HepG2 (cell line): ENCODE measurements around the gene GRAMD1A. TPM values are rescaled to one million over a fixed set of nuclear protein-coding genes. Genes with fewer than 3 reads are reported as not detected.
A peak's percentile ranks its signal among the peaks of the same experiment; 100 is the strongest.

Experiments used
- BCL6 ChIP-seq: IDR thresholded peaks from 2 replicates; pipeline ENCODE4 v1.6.1; 2016; ENCODE audit warnings: missing genetic modification reagents, missing compliant biosample characterization
- CBX1 ChIP-seq: IDR thresholded peaks from one replicate; pipeline ENCODE4 v1.6.1; 2016; ENCODE audit warnings: antibody characterized with exemption, low read depth
- CENPT ChIP-seq: sonication (generic); formaldehyde crosslinking; IDR thresholded peaks from 2 replicates; pipeline ENCODE4 v1.8.0; 2022; ENCODE audit warnings: low read depth, mild to moderate bottlenecking, moderate library complexity, missing genetic modification reagents
- FOXK1 ChIP-seq: sonication (generic); formaldehyde crosslinking; IDR thresholded peaks from 2 replicates; pipeline ENCODE4 v1.4.0; 2020; ENCODE audit warnings: low read depth, missing genetic modification reagents, borderline replicate concordance
- NAIF1 ChIP-seq: sonication (generic); formaldehyde crosslinking; IDR thresholded peaks from 2 replicates; pipeline ENCODE4 v1.5.0; 2020; ENCODE audit warnings: mild to moderate bottlenecking, missing genetic modification reagents, borderline replicate concordance
- PAWR ChIP-seq: sonication (generic); formaldehyde crosslinking; IDR thresholded peaks from 2 replicates; pipeline ENCODE4 v1.4.0; 2020; ENCODE audit warnings: missing genetic modification reagents, mild to moderate bottlenecking, borderline replicate concordance
- PHF20 ChIP-seq: sonication (generic); formaldehyde crosslinking; IDR thresholded peaks from 2 replicates; pipeline ENCODE4 v1.5.0; 2020; ENCODE audit warnings: mild to moderate bottlenecking, missing genetic modification reagents
- SMYD3 ChIP-seq: sonication (generic); formaldehyde crosslinking; IDR thresholded peaks from 2 replicates; pipeline ENCODE4 v1.8.1; 2023; ENCODE audit warnings: mild to moderate bottlenecking, missing genetic modification reagents
- SOX6 ChIP-seq, 2 experiments: fragments of 450-650 bp in 1 of 2; sonication (generic) in 1 of 2; formaldehyde crosslinking in 1 of 2; IDR thresholded peaks; 2 replicates each; pipeline versions ENCODE4 v1.4.0 to v1.6.1; 2017 to 2020; ENCODE audit warnings: antibody characterized with exemption in 1 of 2, mild to moderate bottlenecking in 1 of 2, missing genetic modification reagents in 1 of 2
- TMF1 ChIP-seq: sonication (generic); formaldehyde crosslinking; IDR thresholded peaks from 2 replicates; pipeline ENCODE4 v1.8.1; 2022; ENCODE audit warnings: low read depth, missing genetic modification reagents
- ZBTB20 ChIP-seq: sonication (generic); formaldehyde crosslinking; IDR thresholded peaks from 2 replicates; pipeline ENCODE4 v1.8.1; 2023; ENCODE audit warnings: missing genetic modification reagents, low read depth, mild to moderate bottlenecking, borderline replicate concordance
- ZC3H4 ChIP-seq: sonication (generic); formaldehyde crosslinking; IDR thresholded peaks from 2 replicates; pipeline ENCODE4 v1.4.0; 2020; ENCODE audit warnings: missing genetic modification reagents, borderline replicate concordance
- ZFP36L1 ChIP-seq: sonication (generic); formaldehyde crosslinking; IDR thresholded peaks from 2 replicates; pipeline ENCODE4 v1.8.0; 2022; ENCODE audit warnings: mild to moderate bottlenecking, missing genetic modification reagents, moderate library complexity
- ZIK1 ChIP-seq: sonication (generic); formaldehyde crosslinking; IDR thresholded peaks from 2 replicates; pipeline ENCODE4 v1.5.0; 2020; ENCODE audit warnings: mild to moderate bottlenecking, low read depth, missing genetic modification reagents, borderline replicate concordance
- ZNF180 ChIP-seq: sonication (generic); formaldehyde crosslinking; IDR thresholded peaks from 2 replicates; pipeline ENCODE4 v1.4.0; 2020; ENCODE audit warnings: low read depth, missing genetic modification reagents, borderline replicate concordance
- ZNF747 ChIP-seq: sonication (generic); formaldehyde crosslinking; IDR thresholded peaks from 2 replicates; pipeline ENCODE4 v1.8.1; 2023; ENCODE audit warnings: missing genetic modification reagents, mild to moderate bottlenecking, borderline replicate concordance
- ZNF773 ChIP-seq: sonication (generic); formaldehyde crosslinking; IDR thresholded peaks from 2 replicates; pipeline ENCODE4 v1.4.0; 2020; ENCODE audit warnings: missing genetic modification reagents, borderline replicate concordance
- polyA plus RNA-seq, 8 experiments: library from polyadenylated mRNA; depleted of rRNA in 3 of 8; stranded (reverse) in 7 of 8; unstranded in 1 of 8; fragments of >200 nt; fragmentation: Illumina TruSeq in 4 of 8; extraction: Trizol in 4 of 8; gene quantifications; 2 replicates each; pipeline versions ENCODE4 v1.2.1 to v1.2.3, GENCODE V29; 2011 to 2016; ENCODE audit warnings: low read depth in 4 of 8, missing spikeins in 1 of 8, mixed read lengths in 1 of 8; ENCODE audit not compliant: insufficient read depth in 1 of 8
- total RNA-seq, 5 experiments: library from RNA; depleted of rRNA; stranded (reverse); fragments of >200 nt; fragmentation: Illumina TruSeq; extraction: Trizol; gene quantifications; 2 replicates each; pipeline ENCODE4 v1.2.3, GENCODE V29; 2016; ENCODE audit warnings: low read depth in 1 of 5
- TF ChIP-seq, protein P1 (sequence below): sonication (generic); formaldehyde crosslinking; IDR thresholded peaks from 2 replicates; pipeline ENCODE4 v1.4.0; 2020; ENCODE audit warnings: missing genetic modification reagents, borderline replicate concordance
- TF ChIP-seq, protein P2 (sequence below): sonication (generic); formaldehyde crosslinking; IDR thresholded peaks from 2 replicates; pipeline ENCODE4 v1.4.0; 2020; ENCODE audit warnings: mild to moderate bottlenecking, low read depth, missing genetic modification reagents
- TF ChIP-seq, protein P3 (sequence below): sonication (generic); formaldehyde crosslinking; IDR thresholded peaks from 2 replicates; pipeline ENCODE4 v1.4.0; 2020; ENCODE audit warnings: mild to moderate bottlenecking, missing genetic modification reagents
- TF ChIP-seq, protein P4 (sequence below), 2 experiments: sonication (generic) in 1 of 2; formaldehyde crosslinking in 1 of 2; IDR thresholded peaks; 2 replicates each; pipeline versions ENCODE4 v1.4.0 to v1.6.1; 2016 to 2020; ENCODE audit warnings: borderline replicate concordance in 1 of 2, low read depth in 1 of 2, mild to moderate bottlenecking in 1 of 2, missing genetic modification reagents in 1 of 2

Gene GRAMD1A
- total and polyA plus RNA-seq, 2 of the 13 experiments (the other 11 are each of a cell fraction or from before 2014, with no cell fraction given): 14.7 to 181 TPM

DNA sequence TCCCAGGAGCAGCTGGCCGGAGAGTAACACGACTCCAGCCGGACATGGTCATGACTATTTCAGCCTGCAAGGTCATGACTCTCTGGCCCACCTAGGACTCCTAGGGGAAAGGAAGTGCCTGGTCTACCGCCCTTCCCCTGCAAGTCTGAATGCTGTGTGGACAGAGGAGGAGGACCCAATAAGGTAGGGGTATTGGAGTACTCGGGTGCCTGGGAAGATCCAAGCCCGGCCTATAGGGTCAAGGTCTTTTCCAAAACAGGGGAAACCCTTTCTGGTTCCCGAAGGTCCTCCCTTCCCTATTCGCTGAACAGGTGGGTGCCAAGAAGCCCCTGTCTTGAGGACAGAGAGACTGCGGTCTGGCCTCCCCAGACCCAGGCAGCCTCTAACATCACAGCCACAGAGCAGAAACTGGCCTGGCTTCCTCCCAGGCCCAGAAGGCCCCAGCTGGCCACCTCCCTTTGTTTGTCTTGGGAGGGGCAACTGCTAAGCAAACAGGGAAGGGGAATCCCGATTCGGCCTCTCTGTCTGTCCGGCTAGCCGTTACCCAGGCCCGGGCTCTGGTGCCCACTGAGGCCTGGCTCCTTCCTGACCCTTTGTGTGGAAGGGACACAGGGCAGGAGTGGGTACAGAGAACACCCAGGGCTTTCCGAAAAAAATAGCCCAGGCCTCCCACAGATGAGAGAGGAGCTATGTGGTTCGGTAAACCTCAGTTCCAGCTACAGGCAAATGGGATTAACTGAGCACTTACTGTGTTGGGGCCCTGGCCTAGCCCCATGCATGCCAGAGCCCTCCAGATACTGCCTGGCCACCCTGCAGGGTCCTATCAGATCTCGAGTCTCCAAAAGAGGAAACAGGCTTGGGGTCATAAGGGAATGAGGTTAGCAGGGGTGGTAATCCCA, 5.2 kb upstream of the GRAMD1A start (continued):
- peak; percentile 15; the same call in 1 of the 2 replicates for TF ChIP-seq ZNF747 (CRISPR knock-in tag)
- TF ChIP-seq ZNF773: no peak
- no peak for TF ChIP-seq TMF1 (CRISPR knock-in tag)
- no peak for TF ChIP-seq ZBTB20 (CRISPR knock-in tag)
- TF ChIP-seq BCL6 (CRISPR knock-in tag): peak; percentile 86
- no peak for TF ChIP-seq ZNF180 (CRISPR knock-in tag)
- TF ChIP-seq, protein P1, sequence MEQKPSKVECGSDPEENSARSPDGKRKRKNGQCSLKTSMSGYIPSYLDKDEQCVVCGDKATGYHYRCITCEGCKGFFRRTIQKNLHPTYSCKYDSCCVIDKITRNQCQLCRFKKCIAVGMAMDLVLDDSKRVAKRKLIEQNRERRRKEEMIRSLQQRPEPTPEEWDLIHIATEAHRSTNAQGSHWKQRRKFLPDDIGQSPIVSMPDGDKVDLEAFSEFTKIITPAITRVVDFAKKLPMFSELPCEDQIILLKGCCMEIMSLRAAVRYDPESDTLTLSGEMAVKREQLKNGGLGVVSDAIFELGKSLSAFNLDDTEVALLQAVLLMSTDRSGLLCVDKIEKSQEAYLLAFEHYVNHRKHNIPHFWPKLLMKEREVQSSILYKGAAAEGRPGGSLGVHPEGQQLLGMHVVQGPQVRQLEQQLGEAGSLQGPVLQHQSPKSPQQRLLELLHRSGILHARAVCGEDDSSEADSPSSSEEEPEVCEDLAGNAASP (CRISPR knock-in tag): peak; percentile 85
- no peak for TF ChIP-seq ZIK1 (CRISPR knock-in tag)
- TF ChIP-seq, protein P2, sequence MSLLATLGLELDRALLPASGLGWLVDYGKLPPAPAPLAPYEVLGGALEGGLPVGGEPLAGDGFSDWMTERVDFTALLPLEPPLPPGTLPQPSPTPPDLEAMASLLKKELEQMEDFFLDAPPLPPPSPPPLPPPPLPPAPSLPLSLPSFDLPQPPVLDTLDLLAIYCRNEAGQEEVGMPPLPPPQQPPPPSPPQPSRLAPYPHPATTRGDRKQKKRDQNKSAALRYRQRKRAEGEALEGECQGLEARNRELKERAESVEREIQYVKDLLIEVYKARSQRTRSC: no peak
- no peak for TF ChIP-seq CENPT (CRISPR knock-in tag)
- no peak for TF ChIP-seq PHF20 (CRISPR knock-in tag)
- TF ChIP-seq ZC3H4 (CRISPR knock-in tag): 0 out of 2 replicates have a peak, but pooled peaks have one; percentile 38
- TF ChIP-seq ZFP36L1 (CRISPR knock-in tag): no peak
- no peak for TF ChIP-seq NAIF1 (CRISPR knock-in tag)
- 0 out of 2 replicates have a peak, but pooled peaks have one; percentile 60 for TF ChIP-seq PAWR
- TF ChIP-seq, protein P3, sequence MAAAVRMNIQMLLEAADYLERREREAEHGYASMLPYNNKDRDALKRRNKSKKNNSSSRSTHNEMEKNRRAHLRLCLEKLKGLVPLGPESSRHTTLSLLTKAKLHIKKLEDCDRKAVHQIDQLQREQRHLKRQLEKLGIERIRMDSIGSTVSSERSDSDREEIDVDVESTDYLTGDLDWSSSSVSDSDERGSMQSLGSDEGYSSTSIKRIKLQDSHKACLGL (CRISPR knock-in tag): no peak
- TF ChIP-seq SMYD3 (CRISPR knock-in tag): peak; percentile 60; the same call in 1 of the 2 replicates
- TF ChIP-seq CBX1: no peak
- TF ChIP-seq, protein P4, sequence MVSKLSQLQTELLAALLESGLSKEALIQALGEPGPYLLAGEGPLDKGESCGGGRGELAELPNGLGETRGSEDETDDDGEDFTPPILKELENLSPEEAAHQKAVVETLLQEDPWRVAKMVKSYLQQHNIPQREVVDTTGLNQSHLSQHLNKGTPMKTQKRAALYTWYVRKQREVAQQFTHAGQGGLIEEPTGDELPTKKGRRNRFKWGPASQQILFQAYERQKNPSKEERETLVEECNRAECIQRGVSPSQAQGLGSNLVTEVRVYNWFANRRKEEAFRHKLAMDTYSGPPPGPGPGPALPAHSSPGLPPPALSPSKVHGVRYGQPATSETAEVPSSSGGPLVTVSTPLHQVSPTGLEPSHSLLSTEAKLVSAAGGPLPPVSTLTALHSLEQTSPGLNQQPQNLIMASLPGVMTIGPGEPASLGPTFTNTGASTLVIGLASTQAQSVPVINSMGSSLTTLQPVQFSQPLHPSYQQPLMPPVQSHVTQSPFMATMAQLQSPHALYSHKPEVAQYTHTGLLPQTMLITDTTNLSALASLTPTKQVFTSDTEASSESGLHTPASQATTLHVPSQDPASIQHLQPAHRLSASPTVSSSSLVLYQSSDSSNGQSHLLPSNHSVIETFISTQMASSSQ (IDR thresholded peaks at IDR 0.05; ENCODE audit: low read depth): peak; percentile 76
- TF ChIP-seq, protein P4 (CRISPR knock-in tag; IDR thresholded peaks at IDR 0.05; ENCODE audit: borderline replicate concordance): peak; percentile 83; the same call in 1 of the 2 replicates
- TF ChIP-seq SOX6 (IDR thresholded peaks at IDR 0.05): no peak
- peak; percentile 86 for TF ChIP-seq SOX6 (CRISPR knock-in tag; IDR thresholded peaks at IDR 0.05)
- TF ChIP-seq FOXK1: peak; percentile 58; the same call in 1 of the 2 replicates
